HepG2 (cell line): ENCODE data around the gene FMNL2. TPM values are rescaled to one million over a fixed set of nuclear protein-coding genes. Genes with fewer than 3 reads are reported as not detected.
A peak's percentile ranks its signal among the peaks of the same experiment; 100 is the strongest.

ENCODE experiments used
- DMTF1 ChIP-seq: sonication (generic); formaldehyde crosslinking; IDR thresholded peaks from 2 replicates; pipeline ENCODE4 v1.4.0; 2020; ENCODE audit warnings: mild to moderate bottlenecking, missing genetic modification reagents
- ELF1 ChIP-seq: sonication (generic); formaldehyde crosslinking; IDR thresholded peaks from 2 replicates; pipeline ENCODE4 v1.4.0; 2020; ENCODE audit warnings: missing genetic modification reagents
- GABPA ChIP-seq, 2 experiments: IDR thresholded peaks; 2 replicates each; pipeline ENCODE4 v1.6.1; 2011 to 2016; ENCODE audit warnings: low read depth in 2 of 2, low read length in 1 of 2, missing biosample characterization in 1 of 2, missing genetic modification characterization in 1 of 2
- GFI1 ChIP-seq: sonication (generic); formaldehyde crosslinking; IDR thresholded peaks from 2 replicates; pipeline ENCODE4 v1.5.0; 2020; ENCODE audit warnings: missing genetic modification reagents, mild to moderate bottlenecking, borderline replicate concordance
- HNF1A ChIP-seq, 2 experiments: sonication (generic) in 1 of 2; formaldehyde crosslinking in 1 of 2; IDR thresholded peaks; 2 replicates each; pipeline versions ENCODE4 v1.4.0 to v1.6.1; 2016 to 2020; ENCODE audit warnings: borderline replicate concordance in 1 of 2, low read depth in 1 of 2, mild to moderate bottlenecking in 1 of 2, missing genetic modification reagents in 1 of 2
- IRF2 ChIP-seq: IDR thresholded peaks from 2 replicates; pipeline ENCODE4 v1.6.1; 2018; ENCODE audit warnings: missing genetic modification reagents, missing compliant biosample characterization
- KDM4B ChIP-seq: sonication (generic); formaldehyde crosslinking; IDR thresholded peaks from 2 replicates; pipeline ENCODE4 v1.4.0; 2020; ENCODE audit warnings: missing genetic modification reagents
- LCORL ChIP-seq, 2 experiments: fragments of 450-650 bp in 1 of 2; sonication (generic) in 1 of 2; formaldehyde crosslinking in 1 of 2; IDR thresholded peaks; 2 replicates each; pipeline versions ENCODE4 v1.5.0 to v1.6.1; 2017 to 2020; ENCODE audit warnings: antibody characterized with exemption in 1 of 2, missing genetic modification reagents in 1 of 2
- LRRFIP1 ChIP-seq: sonication (generic); formaldehyde crosslinking; conservative IDR thresholded peaks from 2 replicates; pipeline ENCODE4 v1.4.0; 2020; ENCODE audit warnings: missing genetic modification reagents
- MTA1 ChIP-seq: sonication (generic); formaldehyde crosslinking; IDR thresholded peaks from 2 replicates; pipeline ENCODE4 v1.4.0; 2020; ENCODE audit warnings: missing genetic modification reagents, mild to moderate bottlenecking, borderline replicate concordance
- ZBTB7A ChIP-seq: sonication (generic); formaldehyde crosslinking; IDR thresholded peaks from 2 replicates; pipeline ENCODE4 v1.8.0; 2022; ENCODE audit warnings: mild to moderate bottlenecking, missing genetic modification reagents
- ZFY ChIP-seq: sonication (generic); formaldehyde crosslinking; IDR thresholded peaks from 2 replicates; pipeline ENCODE4 v1.4.0; 2020; ENCODE audit warnings: missing genetic modification reagents
- ZMYM3 ChIP-seq: sonication (generic); formaldehyde crosslinking; IDR thresholded peaks from 2 replicates; pipeline ENCODE4 v1.5.1; 2020; ENCODE audit warnings: mild to moderate bottlenecking, missing genetic modification reagents
- ZNF235 ChIP-seq: sonication (generic); formaldehyde crosslinking; IDR thresholded peaks from 2 replicates; pipeline ENCODE4 v1.8.1; 2023; ENCODE audit warnings: mild to moderate bottlenecking, missing genetic modification reagents, borderline replicate concordance
- ZNF556 ChIP-seq: sonication (generic); formaldehyde crosslinking; IDR thresholded peaks from 2 replicates; pipeline ENCODE4 v1.4.0; 2020; ENCODE audit warnings: mild to moderate bottlenecking, missing genetic modification reagents, borderline replicate concordance
- ZNF75D ChIP-seq: sonication (generic); formaldehyde crosslinking; IDR thresholded peaks from 2 replicates; pipeline ENCODE4 v1.8.1; 2023; ENCODE audit warnings: missing genetic modification reagents, mild to moderate bottlenecking, borderline replicate concordance
- ZZZ3 ChIP-seq: sonication (generic); formaldehyde crosslinking; IDR thresholded peaks from 2 replicates; pipeline ENCODE4 v1.4.0; 2020; ENCODE audit warnings: missing genetic modification reagents, mild to moderate bottlenecking, borderline replicate concordance
- polyA plus RNA-seq, 8 experiments: library from polyadenylated mRNA; depleted of rRNA in 3 of 8; stranded (reverse) in 7 of 8; unstranded in 1 of 8; fragments of >200 nt; fragmentation: Illumina TruSeq in 4 of 8; extraction: Trizol in 4 of 8; gene quantifications; 2 replicates each; pipeline versions ENCODE4 v1.2.1 to v1.2.3, GENCODE V29; 2011 to 2016; ENCODE audit warnings: low read depth in 4 of 8, missing spikeins in 1 of 8, mixed read lengths in 1 of 8; ENCODE audit not compliant: insufficient read depth in 1 of 8
- total RNA-seq, 5 experiments: library from RNA; depleted of rRNA; stranded (reverse); fragments of >200 nt; fragmentation: Illumina TruSeq; extraction: Trizol; gene quantifications; 2 replicates each; pipeline ENCODE4 v1.2.3, GENCODE V29; 2016; ENCODE audit warnings: low read depth in 1 of 5

Gene FMNL2
- total and polyA plus RNA-seq, 2 of the 13 experiments (the other 11 are each of a cell fraction or from before 2014, with no cell fraction given), result 66.5 to 67.7 TPM

DNA sequence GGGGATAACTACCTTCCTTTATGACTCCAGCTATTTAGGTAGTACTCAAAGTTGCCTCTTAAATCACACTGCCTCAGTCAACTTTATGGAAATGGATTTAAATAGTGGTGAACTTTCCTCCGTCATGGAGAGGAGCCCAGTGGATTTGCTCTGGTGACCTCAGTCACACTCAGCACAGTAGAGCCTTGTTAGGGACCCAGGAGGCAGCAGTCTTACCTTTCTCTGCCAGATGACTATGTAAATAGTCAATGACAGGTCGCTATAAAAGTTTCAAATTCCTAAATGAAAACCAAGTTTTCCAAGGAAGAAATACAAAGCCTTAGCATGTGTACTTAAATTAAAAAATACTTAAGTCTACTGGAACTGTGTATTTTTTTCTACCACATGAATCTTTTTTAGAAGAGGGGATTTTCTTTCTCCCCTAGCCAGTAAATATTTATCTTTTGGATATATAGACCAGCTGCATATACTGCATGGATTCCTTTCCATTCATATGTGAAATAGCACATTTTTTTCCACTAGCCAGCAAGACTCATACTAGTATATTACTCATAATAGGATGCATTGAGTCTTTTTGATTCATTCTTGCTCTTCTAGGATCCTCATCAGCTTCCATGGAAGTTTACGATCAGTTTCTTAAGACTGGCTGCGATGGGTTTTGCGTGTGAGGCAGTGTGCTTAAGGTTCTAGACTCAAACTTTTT lies 147.1 kb downstream of the FMNL2 start (continued):
- TF ChIP-seq IRF2 (CRISPR knock-in tag) (peak; percentile 72; the same call in 1 of the 2 replicates), MTA1 (CRISPR knock-in tag) (no peak), ZNF235 (CRISPR knock-in tag) (no peak), ZMYM3 (CRISPR knock-in tag) (no peak), ELF1 (CRISPR knock-in tag) (no peak), KDM4B (CRISPR knock-in tag) (no peak), DMTF1 (no peak), LCORL (IDR thresholded peaks at IDR 0.05) (no peak), LCORL (CRISPR knock-in tag; IDR thresholded peaks at IDR 0.05) (no peak), HNF1A (IDR thresholded peaks at IDR 0.05; ENCODE audit: low read depth) (no peak), HNF1A (CRISPR knock-in tag; IDR thresholded peaks at IDR 0.05; ENCODE audit: borderline replicate concordance) (no peak), GABPA (IDR thresholded peaks at IDR 0.05; ENCODE audit: low read depth, low read length) (no peak), GABPA (CRISPR knock-in tag; IDR thresholded peaks at IDR 0.05; ENCODE audit: low read depth) (no peak), GFI1 (CRISPR knock-in tag) (peak; percentile 62; the same call in 1 of the 2 replicates), ZFY (no peak), ZNF556 (CRISPR knock-in tag) (no peak; the same call in 1 of the 2 replicates), ZBTB7A (CRISPR knock-in tag) (no peak), LRRFIP1 (CRISPR knock-in tag) (no peak), ZNF75D (CRISPR knock-in tag) (no peak), ZZZ3 (CRISPR knock-in tag) (no peak)
